Measurements from ENCODE around the gene CABP1.
"Not testable (repeated sequence)": the region's sequence is repeated elsewhere in the genome, so short reads cannot be mapped to it uniquely, and the experiment has no call there.

CABP1 gene

GRCh38 chr12:120639771-120640721 is at the start of gene CABP1:
Gene CABP1 (plus strand): TSS chr12:120640626. CDS start chr12:120640686, 60 bp downstream.
- DNase-seq (ENCODE audit: low spot score) = peak; percentile 88

GRCh38 chr12:120590741-120591407 is 49.6 kb upstream of the CABP1 start:
- DNase-seq (ENCODE audit: low spot score) = no peak

GRCh38 chr12:120592121-120593049 is 48.0 kb upstream of the CABP1 start:
- DNase-seq (ENCODE audit: low spot score) = no peak

GRCh38 chr12:120596901-120597300 is 43.5 kb upstream of the CABP1 start:
- no peak for DNase-seq (ENCODE audit: low spot score)

GRCh38 chr12:120597861-120598260 is 42.6 kb upstream of the CABP1 start:
- no peak for DNase-seq (ENCODE audit: low spot score)

- no peak for DNase-seq (ENCODE audit: low spot score)
Measured at GRCh38 chr12:120598674-120599463, 41.6 kb upstream of the CABP1 start.

- DNase-seq (ENCODE audit: low spot score) = peak; percentile 56
Measured at GRCh38 chr12:120599672-120600552, 40.5 kb upstream of the CABP1 start.

- DNase-seq (ENCODE audit: low spot score) = not testable (repeated sequence)
Measured at GRCh38 chr12:120602416-120602815, 38.0 kb upstream of the CABP1 start.

- no peak for DNase-seq (ENCODE audit: low spot score)
Measured at GRCh38 chr12:120610560-120610959, 29.9 kb upstream of the CABP1 start.

- DNase-seq (ENCODE audit: low spot score) = not testable (repeated sequence)
Measured at GRCh38 chr12:120611534-120611933, 28.9 kb upstream of the CABP1 start.

- DNase-seq (ENCODE audit: low spot score) = no peak
Measured at GRCh38 chr12:120614848-120615247, 25.6 kb upstream of the CABP1 start.

GRCh38 chr12:120617193-120617592 is 23.2 kb upstream of the CABP1 start:
- DNase-seq (ENCODE audit: low spot score) = not testable (repeated sequence)

- DNase-seq (ENCODE audit: low spot score) = not testable (repeated sequence)
Measured at GRCh38 chr12:120617767-120618166, 22.7 kb upstream of the CABP1 start.

GRCh38 chr12:120618954-120619615 is 21.3 kb upstream of the CABP1 start:
- DNase-seq (ENCODE audit: low spot score) = no peak

GRCh38 chr12:120620624-120621023 is 19.8 kb upstream of the CABP1 start:
- DNase-seq (ENCODE audit: low spot score) = no peak

GRCh38 chr12:120625557-120626419 is 14.6 kb upstream of the CABP1 start:
- DNase-seq (ENCODE audit: low spot score) = peak; percentile 47

GRCh38 chr12:120628919-120629318 is 11.5 kb upstream of the CABP1 start:
- no peak for DNase-seq (ENCODE audit: low spot score)

- no peak for DNase-seq (ENCODE audit: low spot score)
Measured at GRCh38 chr12:120630104-120630892, 10.1 kb upstream of the CABP1 start.
